Activated gamma-delta T cell treated with Interleukin-2 at 50 U/mL for 16 hours (primary cell): ENCODE measurements around the gene HSD3B1.

Experiments used
- DNase-seq: peaks from one replicate; pipeline ENCODE4 v3.0.0-alpha.2; 2020

HSD3B1 gene

GRCh38 chr1:119506941-119507340 is at the start of gene HSD3B1:
HSD3B1 (plus strand) TSS chr1:119507210; CDS start chr1:119507477, 267 bp downstream.
- no peak for DNase-seq

- no peak for DNase-seq
These were observed 44.0 kb upstream of the HSD3B1 start for GRCh38 chr1:119462964-119463363.

GRCh38 chr1:119463569-119463968 is 43.4 kb upstream of the HSD3B1 start:
- DNase-seq: no peak

- DNase-seq: no peak
These were observed 40.6 kb upstream of the HSD3B1 start for GRCh38 chr1:119466445-119466844.

- no peak for DNase-seq
These were observed 39.8 kb upstream of the HSD3B1 start for GRCh38 chr1:119467219-119467618.

GRCh38 chr1:119467857-119468668 is 38.9 kb upstream of the HSD3B1 start:
- DNase-seq: no peak

- DNase-seq: no peak
These were observed 37.3 kb upstream of the HSD3B1 start for GRCh38 chr1:119469741-119470140.

- no peak for DNase-seq
These were observed 36.6 kb upstream of the HSD3B1 start for GRCh38 chr1:119470377-119470776.

GRCh38 chr1:119470958-119471357 is 36.1 kb upstream of the HSD3B1 start:
- no peak for DNase-seq

- DNase-seq: no peak
These were observed 35.4 kb upstream of the HSD3B1 start for GRCh38 chr1:119471566-119471965.

- no peak for DNase-seq
These were observed 34.8 kb upstream of the HSD3B1 start for GRCh38 chr1:119472080-119472818.

- DNase-seq: no peak
These were observed 34.2 kb upstream of the HSD3B1 start for GRCh38 chr1:119472819-119473175.

- DNase-seq: no peak
These were observed 31.1 kb upstream of the HSD3B1 start for GRCh38 chr1:119475866-119476439.

- no peak for DNase-seq
These were observed 29.3 kb upstream of the HSD3B1 start for GRCh38 chr1:119477710-119478109.

GRCh38 chr1:119480175-119480574 is 26.8 kb upstream of the HSD3B1 start:
- no peak for DNase-seq

GRCh38 chr1:119481951-119482350 is 25.1 kb upstream of the HSD3B1 start:
- DNase-seq: no peak

GRCh38 chr1:119482517-119483425 is 24.2 kb upstream of the HSD3B1 start:
- DNase-seq: no peak

GRCh38 chr1:119483441-119484200 is 23.4 kb upstream of the HSD3B1 start:
- DNase-seq: no peak

- DNase-seq: no peak
These were observed 21.8 kb upstream of the HSD3B1 start for GRCh38 chr1:119485201-119485600.

GRCh38 chr1:119488216-119488615 is 18.8 kb upstream of the HSD3B1 start:
- DNase-seq: no peak

GRCh38 chr1:119489201-119489600 is 17.8 kb upstream of the HSD3B1 start:
- DNase-seq: no peak

GRCh38 chr1:119490925-119491324 is 16.1 kb upstream of the HSD3B1 start:
- no peak for DNase-seq
